MCF 10A (cell line): ENCODE results near the gene DDX25. TPM values are rescaled to one million over a fixed set of nuclear protein-coding genes. Genes with fewer than 3 reads are reported as not detected.
"Not testable (repeated sequence)": the region's sequence is repeated elsewhere in the genome, so short reads cannot be mapped to it uniquely, and the experiment has no call there.

Experiments
- BruUV-seq: library from RNA; stranded (reverse); fragments of 400-500 nt; replicated peaks from 2 replicates; lab custom pipeline; 2021; lab: Mats Ljungman, UMichigan
- CTCF ChIA-PET: fragments of 300-600 bp; sonication (Branson Sonifier 250); formaldehyde crosslinking; extraction: SDS; loops from one replicate; lab custom pipeline; 2021; ENCODE audit warnings: antibody characterized with exemption, inconsistent platforms; lab: Yijun Ruan, JAX
- POLR2A ChIA-PET: fragments of 300-600, 350-650 bp; sonication (Branson Sonifier 250); formaldehyde crosslinking; extraction: SDS; loops from one replicate; lab custom pipeline; 2020; ENCODE audit warnings: antibody characterized with exemption, inconsistent platforms; lab: Yijun Ruan, JAX
- DNase-seq: peaks from one replicate; pipeline ENCODE4 v3.0.0-alpha.2; 2018; ENCODE audit not compliant: unreplicated experiment
- H3K27ac Mint-ChIP-seq: one replicate; pipeline ENCODE4 v1.8.0; 2022; ENCODE audit warnings: mild to moderate bottlenecking, low read depth, mixed read lengths; ENCODE audit not compliant: unreplicated experiment
- H3K27me3 Mint-ChIP-seq: one replicate; pipeline ENCODE4 v1.8.0; 2022; ENCODE audit warnings: mixed read lengths; ENCODE audit not compliant: insufficient read depth, unreplicated experiment
- H3K36me3 Mint-ChIP-seq: one replicate; pipeline ENCODE4 v1.8.0; 2022; ENCODE audit warnings: mild to moderate bottlenecking, moderate library complexity, mixed read lengths; ENCODE audit not compliant: insufficient read depth, unreplicated experiment
- H3K4me1 Mint-ChIP-seq: one replicate; pipeline ENCODE4 v1.8.0; 2022; ENCODE audit warnings: mixed read lengths; ENCODE audit not compliant: insufficient read depth, unreplicated experiment
- H3K4me3 Mint-ChIP-seq: one replicate; pipeline ENCODE4 v1.8.0; 2022; ENCODE audit warnings: mild to moderate bottlenecking, moderate library complexity, mixed read lengths; ENCODE audit not compliant: unreplicated experiment
- H3K9me3 Mint-ChIP-seq: one replicate; pipeline ENCODE4 v1.8.0; 2022; ENCODE audit warnings: mixed read lengths; ENCODE audit not compliant: unreplicated experiment
- CTCF ChIP-seq: fragments of 200-600 bp; IDR thresholded peaks from one replicate; pipeline ENCODE4 v1.8.0; 2022; ENCODE audit warnings: antibody characterized with exemption, mild to moderate bottlenecking; ENCODE audit not compliant: unreplicated experiment
- intact Hi-C: fragments of 100-400 bp; cut with micrococcal nuclease; formaldehyde crosslinking; loops from 2 replicates; pipeline ENCODE4 v1.14.1; 2022
- total RNA-seq: library from RNA; stranded (reverse); gene quantifications from 2 replicates; pipeline ENCODE4 v1.2.3, GENCODE V29; 2022

Gene DDX25
- total RNA-seq, 1 experiment from 2014 or later = not detected

GRCh38 chr11:125902927-125903710 lies 1.2 kb upstream of the DDX25 start, which contains the start of gene PUS3:
PUS3 (minus strand) TSS chr11:125903206; CDS start chr11:125896284, 6,922 bp downstream.
- H3K27ac Mint-ChIP-seq = peak within 1 kb of the TSS; percentile 90
- ChIA-PET CTCF (interaction anchor here (0.8 to 1.9 kb wide), 8 partner anchors 13 to 212 kb away, joined by 3 to 7 read pairs (median 4); partner anchors contain the start of gene HYLS1), POLR2A (interaction anchor here (0.7 to 2.3 kb wide), 15 partner anchors 9 to 366 kb away, joined by 3 to 25 read pairs (median 5); partner anchors contain the start of genes CHEK1, FAM118B, FOXRED1 and HYLS1)
- peak; percentile 87 for DNase-seq
- H3K4me1 Mint-ChIP-seq = peaks cover 10% of the 10 kb centered on the region
- peaks cover 23% of the 10 kb centered on the region for H3K27me3 Mint-ChIP-seq
- BruUV-seq = no TSS peak
- H3K9me3 Mint-ChIP-seq = no peaks in the 10 kb centered on the region
- no peak for TF ChIP-seq CTCF
- peak within 1 kb of the TSS; percentile 97 for H3K4me3 Mint-ChIP-seq
- peaks cover 19% of the 10 kb centered on the region for H3K36me3 Mint-ChIP-seq
- intact Hi-C loops = no loop called here

- H3K27me3 Mint-ChIP-seq = peaks cover 33% of the 10 kb centered on the region
- no peaks in the 10 kb centered on the region for H3K9me3 Mint-ChIP-seq
- ChIA-PET POLR2A (no interaction called here), CTCF (interaction anchor here (1.6 kb wide), 1 partner anchor 37 kb away, joined by 4 read pairs; no protein-coding TSS in a partner anchor)
- intact Hi-C loops = no loop called here
- no peak for TF ChIP-seq CTCF
- H3K4me3 Mint-ChIP-seq = peak overlapping the region; percentile 35
- H3K4me1 Mint-ChIP-seq = peaks cover 10% of the 10 kb centered on the region
- no TSS peak for BruUV-seq
- DNase-seq = no peak
- H3K27ac Mint-ChIP-seq = no peak overlapping the region
- peaks cover 18% of the 10 kb centered on the region for H3K36me3 Mint-ChIP-seq
Observed at GRCh38 chr11:125904678-125905077, 370 bp downstream of the DDX25 start.

DNA sequence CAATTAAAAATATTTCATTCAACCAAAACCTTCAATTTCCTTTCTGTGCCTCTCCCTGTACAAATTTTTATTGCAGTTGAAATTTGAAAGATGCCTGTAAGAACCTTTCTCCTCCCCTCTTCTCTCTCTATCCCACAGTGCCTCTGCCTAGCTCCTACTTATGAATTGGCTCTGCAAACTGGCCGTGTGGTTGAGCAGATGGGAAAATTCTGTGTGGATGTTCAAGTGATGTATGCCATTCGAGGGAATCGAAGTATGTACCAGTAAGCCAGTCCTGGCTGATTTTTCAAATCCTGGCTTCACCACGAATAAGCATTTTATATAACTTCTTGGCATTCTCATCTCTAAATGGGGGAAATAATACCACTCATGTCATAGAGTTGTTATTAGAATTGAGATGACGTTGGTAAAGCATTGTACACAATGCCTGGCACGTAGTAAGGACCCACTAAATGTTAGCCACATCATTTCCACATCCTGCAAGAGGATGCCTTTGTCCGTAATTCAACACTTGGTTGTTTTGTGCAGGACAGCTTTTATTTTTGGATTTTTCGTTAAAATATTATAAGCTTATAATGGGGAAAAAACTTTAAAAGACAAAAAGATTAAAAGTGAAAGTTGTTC lies 6.0 kb downstream of the DDX25 start:
- ChIA-PET POLR2A (interaction anchor here (1.2 to 1.4 kb wide), 2 partner anchors 9 to 13 kb away, joined by 3 to 6 read pairs; no protein-coding TSS in a partner anchor), CTCF (interaction anchor here (0.6 to 1.3 kb wide), 5 partner anchors 12 to 346 kb away, joined by 3 to 5 read pairs (median 3); no protein-coding TSS in a partner anchor)
- Mint-ChIP-seq H3K36me3 (no peaks in the 10 kb centered on the region), H3K27ac (no peak overlapping the region), H3K4me3 (no peak overlapping the region), H3K4me1 (no peaks in the 10 kb centered on the region), H3K9me3 (no peaks in the 10 kb centered on the region), H3K27me3 (peaks cover 49% of the 10 kb centered on the region)
- intact Hi-C loops = no loop called here
- TF ChIP-seq CTCF = no peak
- no TSS peak for BruUV-seq
- no peak for DNase-seq

- ChIA-PET POLR2A (interaction anchor here (1.1 kb wide), 1 partner anchor 354 kb away, joined by 3 read pairs; the partner anchor contains the start of genes FOXRED1 and SRPRA), CTCF (interaction anchor here (0.7 to 2.7 kb wide), 3 partner anchors 9 to 147 kb away, joined by 3 to 15 read pairs (median 5); partner anchors contain the start of gene CDON)
- intact Hi-C loops, H3K9me3 Mint-ChIP-seq, BruUV-seq, H3K4me3 Mint-ChIP-seq, H3K27ac Mint-ChIP-seq, DNase-seq, H3K4me1 Mint-ChIP-seq, H3K36me3 Mint-ChIP-seq: not testable (repeated sequence)
- peaks cover 71% of the 10 kb centered on the region for H3K27me3 Mint-ChIP-seq
Observed at GRCh38 chr11:125914601-125915000, 10.3 kb downstream of the DDX25 start.
